Transverse colon (tissue), 4 donors: ENCODE measurements around the gene TPRG1L. TPM values are rescaled to one million over a fixed set of nuclear protein-coding genes. Genes with fewer than 3 reads are reported as not detected.

Experiments
- DNase-seq: peaks from one replicate; pipeline ENCODE4 v3.0.0-alpha.2; 2019
- H3K27ac ChIP-seq, 4 donors: fragments of 200-600 bp; sonication (generic); 2 replicates each; pipeline ENCODE4 v1.5.1; 2016 to 2018; ENCODE audit warnings: inconsistent platforms in 4 of 4
- H3K27me3 ChIP-seq: fragments of 200-600 bp; sonication (generic); 2 replicates; pipeline ENCODE4 v1.5.1; 2017; ENCODE audit warnings: inconsistent platforms
- H3K36me3 ChIP-seq, 4 donors: fragments of 200-600 bp; sonication (generic); 2 replicates each; pipeline ENCODE4 v1.5.1; 2017 to 2019; ENCODE audit warnings: inconsistent platforms in 4 of 4
- H3K4me1 ChIP-seq, 4 donors: fragments of 200-600 bp; sonication (generic); 2 replicates each; pipeline ENCODE4 v1.5.1; 2017 to 2020; ENCODE audit warnings: inconsistent platforms in 4 of 4
- H3K4me3 ChIP-seq, 4 donors: fragments of 200-600 bp; sonication (generic); 1 replicate in 1 of 4; 2 replicates in 3 of 4; pipeline versions ENCODE4 v1.5.1 to v1.6.1; 2017 to 2019; ENCODE audit warnings: inconsistent platforms in 4 of 4
- H3K9me3 ChIP-seq, 2 donors: fragments of 200-600 bp; sonication (generic); 2 replicates each; pipeline ENCODE4 v1.5.1; 2017 to 2019; ENCODE audit warnings: inconsistent platforms in 2 of 2
- EP300 ChIP-seq: sonication (generic); formaldehyde crosslinking; IDR thresholded peaks from one replicate; pipeline ENCODE4 v1.6.1; 2017; ENCODE audit warnings: antibody characterized with exemption, low read depth
- POLR2A ChIP-seq: fragments of 450-650 bp; IDR thresholded peaks from one replicate; pipeline ENCODE4 v1.6.1; 2016; ENCODE audit warnings: antibody characterized with exemption, mild to moderate bottlenecking, moderate library complexity
- POLR2AphosphoS5 ChIP-seq, 3 donors: sonication (generic); formaldehyde crosslinking; IDR thresholded peaks; one replicate each; pipeline ENCODE4 v1.6.1; 2016; ENCODE audit warnings: antibody characterized with exemption in 3 of 3
- WGBS, 2 donors: methylation state at CpG; one replicate each; pipeline ENCODE4 v1.1.5; 2018; ENCODE audit warnings: low coverage in 1 of 2; 5-methylcytosine and 5-hydroxymethylcytosine counted together
- in situ Hi-C, 4 donors: fragments of 200-750 bp; cut with MboI; loops; one replicate each; pipeline versions ENCODE4 v1.15.0 to v1.15.1; 2017; ENCODE audit warnings: low sequenced_read_pairs in 3 of 4, low pct_ligation_motif_present in 1 of 4, low pct_unique_long_range_greater_than_20kb in 1 of 4
- intact Hi-C: fragments of 100-400 bp; cut with DNase I; formaldehyde crosslinking; loops from one replicate; pipeline ENCODE4 v1.15.1; 2023; ENCODE audit warnings: low total_unique reads
- total RNA-seq, 4 donors: library from RNA; depleted of rRNA; stranded (reverse); fragments of >200 nt; gene quantifications; one replicate each; pipeline ENCODE4 v1.1.0, GENCODE V29; 2016
- TF ChIP-seq, protein P1 (sequence below), 5 experiments: fragments of 200-600 bp in 3 of 5; fragments of 450-650 bp in 2 of 5; sonication (generic) in 3 of 5; IDR thresholded peaks; 1 replicate in 2 of 5; 2 replicates in 3 of 5; pipeline ENCODE4 v1.5.1; 2016 to 2017; ENCODE audit warnings: antibody characterized with exemption in 5 of 5, inconsistent platforms in 3 of 5, mild to moderate bottlenecking in 2 of 5, moderate library complexity in 1 of 5

The TPRG1L gene
- total RNA-seq, 4 donors from 2014 or later, result 24.5 to 86.8 (median 56.0) TPM

GRCh38 chr1:3599816-3600215, 25.0 kb upstream of the TPRG1L start:
- Histone ChIP-seq H3K27me3 (no peaks in the 10 kb centered on the region), H3K4me1 (peaks cover 0 to 20% (median 11%) of the 10 kb centered on the region in 4 donors), H3K4me3 (no peak overlapping the region), H3K27ac (no peak overlapping the region), H3K36me3 (no peaks in the 10 kb centered on the region), H3K9me3 (no peaks in the 10 kb centered on the region)
- WGBS, 2 donors, result 76% methylated on average over 15 of the region's 15 CpGs; no CpG with 5 or more reads in 1 of the 2 donors
- in situ Hi-C loops, result no loop called here
- intact Hi-C loops, result no loop called here
- TF ChIP-seq, protein P1, sequence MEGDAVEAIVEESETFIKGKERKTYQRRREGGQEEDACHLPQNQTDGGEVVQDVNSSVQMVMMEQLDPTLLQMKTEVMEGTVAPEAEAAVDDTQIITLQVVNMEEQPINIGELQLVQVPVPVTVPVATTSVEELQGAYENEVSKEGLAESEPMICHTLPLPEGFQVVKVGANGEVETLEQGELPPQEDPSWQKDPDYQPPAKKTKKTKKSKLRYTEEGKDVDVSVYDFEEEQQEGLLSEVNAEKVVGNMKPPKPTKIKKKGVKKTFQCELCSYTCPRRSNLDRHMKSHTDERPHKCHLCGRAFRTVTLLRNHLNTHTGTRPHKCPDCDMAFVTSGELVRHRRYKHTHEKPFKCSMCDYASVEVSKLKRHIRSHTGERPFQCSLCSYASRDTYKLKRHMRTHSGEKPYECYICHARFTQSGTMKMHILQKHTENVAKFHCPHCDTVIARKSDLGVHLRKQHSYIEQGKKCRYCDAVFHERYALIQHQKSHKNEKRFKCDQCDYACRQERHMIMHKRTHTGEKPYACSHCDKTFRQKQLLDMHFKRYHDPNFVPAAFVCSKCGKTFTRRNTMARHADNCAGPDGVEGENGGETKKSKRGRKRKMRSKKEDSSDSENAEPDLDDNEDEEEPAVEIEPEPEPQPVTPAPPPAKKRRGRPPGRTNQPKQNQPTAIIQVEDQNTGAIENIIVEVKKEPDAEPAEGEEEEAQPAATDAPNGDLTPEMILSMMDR (IDR thresholded peaks at IDR 0.05), result no peak
- no peak for TF ChIP-seq EP300
- TF ChIP-seq POLR2AphosphoS5 (IDR thresholded peaks at IDR 0.05), result no peak
- no peak for TF ChIP-seq POLR2A
- DNase-seq, result no peak

- peaks cover 0 to 20% (median 11%) of the 10 kb centered on the region in 4 donors for H3K4me1 ChIP-seq
- H3K27ac ChIP-seq, result no peak overlapping the region
- intact Hi-C loops (no loop called here), in situ Hi-C loops (no loop called here)
- no peaks in the 10 kb centered on the region for H3K9me3 ChIP-seq
- 58% methylated on average over 9 of the region's 10 CpGs; no CpG with 5 or more reads in 1 of the 2 donors for WGBS, 2 donors
- no peak overlapping the region for H3K4me3 ChIP-seq
- no peak for DNase-seq
- H3K27me3 ChIP-seq, result no peaks in the 10 kb centered on the region
- no peaks in the 10 kb centered on the region for H3K36me3 ChIP-seq
- TF ChIP-seq POLR2AphosphoS5 (IDR thresholded peaks at IDR 0.05) (no peak), POLR2A (no peak), EP300 (no peak)
- TF ChIP-seq, protein P1 (IDR thresholded peaks at IDR 0.05), result no peak
These were observed 24.5 kb upstream of the TPRG1L start for GRCh38 chr1:3600354-3600753.

GRCh38 chr1:3601743-3602142, 23.1 kb upstream of the TPRG1L start:
- intact Hi-C loops (no loop called here), in situ Hi-C loops (no loop called here)
- Histone ChIP-seq H3K27me3 (no peaks in the 10 kb centered on the region), H3K4me1 (peaks cover 0 to 20% (median 11%) of the 10 kb centered on the region in 4 donors), H3K4me3 (no peak overlapping the region), H3K27ac (no peak overlapping the region), H3K9me3 (no peaks in the 10 kb centered on the region), H3K36me3 (no peaks in the 10 kb centered on the region)
- TF ChIP-seq, protein P1 (IDR thresholded peaks at IDR 0.05), result no peak
- TF ChIP-seq EP300 (no peak), POLR2A (no peak), POLR2AphosphoS5 (IDR thresholded peaks at IDR 0.05) (no peak)
- 79% methylated on average over 15 of the region's 16 CpGs; no CpG with 5 or more reads in 1 of the 2 donors for WGBS, 2 donors
- DNase-seq, result no peak

DNA sequence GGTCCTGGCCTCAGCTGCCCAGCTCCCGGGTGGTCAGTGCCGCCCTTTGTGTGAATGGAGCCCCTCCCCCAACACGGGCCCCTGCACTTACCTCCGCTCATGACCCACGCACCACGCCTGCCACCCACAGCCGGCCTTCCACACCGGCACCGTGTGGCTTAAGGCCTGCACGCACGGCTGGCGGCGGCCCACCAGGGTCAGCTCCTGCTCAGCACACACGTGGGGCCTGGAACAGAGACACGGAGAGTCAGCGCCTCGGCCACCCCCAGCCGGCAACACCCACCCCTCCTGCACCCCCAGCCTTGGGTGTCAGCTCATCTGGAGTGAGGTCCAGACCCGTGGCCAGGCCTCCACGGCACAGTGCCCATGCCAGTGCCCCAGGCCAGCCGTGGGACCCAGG, 22.4 kb upstream of the TPRG1L start:
- DNase-seq, result no peak
- H3K4me1 ChIP-seq, result peaks cover 0 to 15% (median 11%) of the 10 kb centered on the region in 4 donors
- no peaks in the 10 kb centered on the region for H3K36me3 ChIP-seq
- H3K9me3 ChIP-seq, result no peaks in the 10 kb centered on the region
- no peak overlapping the region for H3K27ac ChIP-seq
- 81% methylated on average over 21 of the region's 21 CpGs; no CpG with 5 or more reads in 1 of the 2 donors for WGBS, 2 donors
- in situ Hi-C loops (no loop called here), intact Hi-C loops (no loop called here)
- no peak for TF ChIP-seq POLR2AphosphoS5 (IDR thresholded peaks at IDR 0.05)
- no peak for TF ChIP-seq EP300
- TF ChIP-seq, protein P1 (IDR thresholded peaks at IDR 0.05), result no peak
- TF ChIP-seq POLR2A, result no peak
- H3K27me3 ChIP-seq, result no peaks in the 10 kb centered on the region
- H3K4me3 ChIP-seq, result no peak overlapping the region
